MM.1S (cell line): ENCODE results near the gene NUSAP1.
"Not testable (repeated sequence)": the region's sequence is repeated elsewhere in the genome, so short reads cannot be mapped to it uniquely, and the experiment has no call there.

Experiments
- CTCF ChIP-seq: fragments of 300-600 bp; sonication (generic); IDR thresholded peaks from 2 replicates; pipeline ENCODE4 v1.5.1; 2016; ENCODE audit warnings: antibody characterized with exemption, low read length, mixed read lengths
- EZH2phosphoT487 ChIP-seq: fragments of 300-600 bp; sonication (generic); IDR thresholded peaks from 2 replicates; pipeline ENCODE4 v1.6.1; 2018; ENCODE audit warnings: antibody characterized with exemption, low read length

GRCh38 chr15:41383974-41384749 lies 51.5 kb downstream of the NUSAP1 start:
- not testable (repeated sequence) for TF ChIP-seq CTCF, EZH2phosphoT487
